ENCODE data around the gene DDC. TPM values are rescaled to one million over a fixed set of nuclear protein-coding genes. Genes with fewer than 3 reads are reported as not detected.

Gene DDC
- total and polyA plus RNA-seq, 4 experiments from 2014 or later: not detected

- CTCF ChIA-PET (ENCODE audit: partially characterized antibody): interaction anchor here (0.6 kb wide), 2 partner anchors 163 to 527 kb away, joined by 3 to 4 read pairs; no protein-coding TSS in a partner anchor
Observed at GRCh38 chr7:50544992-50545391, 20.2 kb downstream of the DDC start.

GRCh38 chr7:50543776-50544442, 21.3 kb downstream of the DDC start:
- ChIA-PET CTCF (ENCODE audit: partially characterized antibody) (no interaction called here), POLR2A (ENCODE audit: partially characterized antibody) (no interaction called here)
- intact Hi-C loops (cut with micrococcal nuclease): no loop called here
- no peaks in the 10 kb centered on the region for H3K36me3 Mint-ChIP-seq
- no peak overlapping the region for H3K4me3 Mint-ChIP-seq
- peaks cover 0 to 1% (median 0%) of the 10 kb centered on the region in 4 donors for H3K4me1 Mint-ChIP-seq
- peaks cover 0 to 2% (median 0%) of the 10 kb centered on the region in 8 donors for H3K9me3 Mint-ChIP-seq
- no peaks in the 10 kb centered on the region for H3K36me3 ChIP-seq (ENCODE audit: insufficient read depth, low read length)
- H3K4me3 ChIP-seq (ENCODE audit: low read length in 2 of 2): no peak overlapping the region
- no peaks in the 10 kb centered on the region for H3K9me3 ChIP-seq (ENCODE audit: control insufficient read depth in 1 of 2, low read length in 2 of 2)
- no peaks in the 10 kb centered on the region for H3K27me3 ChIP-seq (ENCODE audit: insufficient read depth, low read length)
- H3K4me1 ChIP-seq (ENCODE audit: insufficient read depth, low read length): no peaks in the 10 kb centered on the region
- no peak overlapping the region for H3K27ac Mint-ChIP-seq
- DNase-seq: no peak
- H3K27me3 Mint-ChIP-seq: peaks cover 2 to 4% of the 10 kb centered on the region in 2 donors
- no peak overlapping the region for H3K27ac ChIP-seq (ENCODE audit: low read depth, low read length)

More at GRCh38 chr7:50544992-50545391, 20.2 kb downstream of the DDC start:
- intact Hi-C loops (cut with micrococcal nuclease): no loop called here
- Mint-ChIP-seq H3K27ac (no peak overlapping the region), H3K36me3 (no peaks in the 10 kb centered on the region), H3K4me1 (peaks cover 0 to 1% (median 0%) of the 10 kb centered on the region in 4 donors), H3K4me3 (no peak overlapping the region), H3K9me3 (peaks cover 0 to 2% (median 0%) of the 10 kb centered on the region in 8 donors), H3K27me3 (peaks cover 2 to 4% of the 10 kb centered on the region in 2 donors)
- Histone ChIP-seq H3K9me3 (ENCODE audit: control insufficient read depth in 1 of 2, low read length in 2 of 2) (no peaks in the 10 kb centered on the region), H3K4me1 (ENCODE audit: insufficient read depth, low read length) (no peaks in the 10 kb centered on the region), H3K4me3 (ENCODE audit: low read length in 2 of 2) (no peak overlapping the region), H3K27ac (ENCODE audit: low read depth, low read length) (no peak overlapping the region), H3K36me3 (ENCODE audit: insufficient read depth, low read length) (no peaks in the 10 kb centered on the region), H3K27me3 (ENCODE audit: insufficient read depth, low read length) (no peaks in the 10 kb centered on the region)
- no peak for DNase-seq
- POLR2A ChIA-PET (ENCODE audit: partially characterized antibody): no interaction called here

DNA sequence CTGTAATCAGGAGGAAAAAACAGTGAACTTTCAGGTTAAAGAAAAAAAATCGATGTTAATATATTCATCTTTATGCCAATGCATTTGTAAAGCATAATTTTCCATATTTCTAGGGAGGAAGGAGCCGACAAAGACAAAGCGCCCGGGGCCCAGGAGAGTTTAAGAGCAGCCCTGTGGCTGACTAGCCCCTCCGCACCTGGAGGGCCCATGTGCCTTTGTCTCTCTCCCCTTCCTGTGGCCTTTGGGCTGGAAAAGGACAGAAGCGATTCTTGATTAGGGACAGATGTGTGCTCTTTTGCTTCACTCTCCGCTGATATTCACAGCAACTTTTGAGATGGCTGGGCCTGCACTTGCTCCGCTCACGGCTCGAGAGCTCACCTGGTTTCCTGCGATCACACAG, 23.1 kb downstream of the DDC start:
- intact Hi-C loops (cut with micrococcal nuclease): no loop called here

GRCh38 chr7:50540785-50541579, 24.2 kb downstream of the DDC start:
- Mint-ChIP-seq H3K36me3 (no peaks in the 10 kb centered on the region), H3K4me1 (peaks cover 0 to 1% (median 0%) of the 10 kb centered on the region in 4 donors), H3K27me3 (peaks cover 0 to 4% of the 10 kb centered on the region in 2 donors), H3K4me3 (no peak overlapping the region), H3K27ac (no peak overlapping the region), H3K9me3 (peaks cover 0 to 2% (median 0%) of the 10 kb centered on the region in 8 donors)
- intact Hi-C loops (cut with micrococcal nuclease): no loop called here
- no peak overlapping the region for H3K4me3 ChIP-seq (ENCODE audit: low read length in 2 of 2)
- no peaks in the 10 kb centered on the region for H3K36me3 ChIP-seq (ENCODE audit: insufficient read depth, low read length)
- H3K27me3 ChIP-seq (ENCODE audit: insufficient read depth, low read length): no peaks in the 10 kb centered on the region
- H3K4me1 ChIP-seq (ENCODE audit: insufficient read depth, low read length): no peaks in the 10 kb centered on the region
- no peaks in the 10 kb centered on the region for H3K9me3 ChIP-seq (ENCODE audit: control insufficient read depth in 1 of 2, low read length in 2 of 2)
- no peak for DNase-seq
- H3K27ac ChIP-seq (ENCODE audit: low read depth, low read length): no peak overlapping the region
- CTCF ChIA-PET (ENCODE audit: partially characterized antibody): no interaction called here
- POLR2A ChIA-PET (ENCODE audit: partially characterized antibody): no interaction called here

More for the DNA sequence above, 23.1 kb downstream of the DDC start:
- no peaks in the 10 kb centered on the region for H3K9me3 ChIP-seq (ENCODE audit: control insufficient read depth in 1 of 2, low read length in 2 of 2)
- Mint-ChIP-seq H3K36me3 (no peaks in the 10 kb centered on the region), H3K4me1 (peaks cover 0 to 1% (median 0%) of the 10 kb centered on the region in 4 donors), H3K27ac (no peak overlapping the region), H3K4me3 (no peak overlapping the region), H3K27me3 (peaks cover 2 to 4% of the 10 kb centered on the region in 2 donors), H3K9me3 (peaks cover 0 to 2% (median 0%) of the 10 kb centered on the region in 8 donors)
- H3K36me3 ChIP-seq (ENCODE audit: insufficient read depth, low read length): no peaks in the 10 kb centered on the region
- no peak overlapping the region for H3K4me3 ChIP-seq (ENCODE audit: low read length in 2 of 2)
- DNase-seq: no peak
- H3K27ac ChIP-seq (ENCODE audit: low read depth, low read length): no peak overlapping the region
- POLR2A ChIA-PET (ENCODE audit: partially characterized antibody): no interaction called here
- H3K27me3 ChIP-seq (ENCODE audit: insufficient read depth, low read length): no peaks in the 10 kb centered on the region
- no peaks in the 10 kb centered on the region for H3K4me1 ChIP-seq (ENCODE audit: insufficient read depth, low read length)
- CTCF ChIA-PET (ENCODE audit: partially characterized antibody): no interaction called here

- POLR2A ChIA-PET (ENCODE audit: partially characterized antibody): no interaction called here
Observed at GRCh38 chr7:50539725-50540124, 25.5 kb downstream of the DDC start.

DNA sequence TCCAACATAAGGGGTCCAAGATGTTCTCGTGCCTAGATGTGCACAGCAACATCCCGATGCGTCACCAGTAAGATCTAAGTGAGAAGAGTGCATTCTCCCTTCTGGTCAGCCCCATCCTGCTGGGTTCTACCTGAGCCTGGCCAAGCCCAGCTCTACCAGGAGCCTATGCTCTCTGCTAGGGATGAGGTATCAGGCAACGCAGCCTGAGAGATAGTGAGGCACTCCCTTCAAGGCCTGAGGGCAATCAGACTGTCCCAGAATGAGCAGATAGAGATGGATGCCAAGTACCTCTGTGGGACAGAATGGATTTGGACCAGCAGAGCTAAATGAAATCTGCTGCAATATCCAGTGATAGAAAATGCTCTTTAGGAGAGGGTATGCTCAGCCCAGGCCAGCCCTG, 26.7 kb downstream of the DDC start:
- Mint-ChIP-seq H3K4me1 (peaks cover 0 to 1% (median 0%) of the 10 kb centered on the region in 4 donors), H3K27me3 (no peaks in the 10 kb centered on the region), H3K4me3 (no peak overlapping the region), H3K36me3 (no peaks in the 10 kb centered on the region), H3K27ac (no peak overlapping the region), H3K9me3 (peaks cover 0 to 2% (median 0%) of the 10 kb centered on the region in 8 donors)
- Histone ChIP-seq H3K4me1 (ENCODE audit: insufficient read depth, low read length) (no peaks in the 10 kb centered on the region), H3K27me3 (ENCODE audit: insufficient read depth, low read length) (no peaks in the 10 kb centered on the region), H3K9me3 (ENCODE audit: control insufficient read depth in 1 of 2, low read length in 2 of 2) (no peaks in the 10 kb centered on the region), H3K27ac (ENCODE audit: low read depth, low read length) (no peak overlapping the region), H3K4me3 (ENCODE audit: low read length in 2 of 2) (no peak overlapping the region), H3K36me3 (ENCODE audit: insufficient read depth, low read length) (no peaks in the 10 kb centered on the region)
- ChIA-PET CTCF (ENCODE audit: partially characterized antibody) (no interaction called here), POLR2A (ENCODE audit: partially characterized antibody) (no interaction called here)
- no peak for DNase-seq
- intact Hi-C loops (cut with micrococcal nuclease): no loop called here

More at GRCh38 chr7:50539725-50540124, 25.5 kb downstream of the DDC start:
- H3K36me3 ChIP-seq (ENCODE audit: insufficient read depth, low read length): no peaks in the 10 kb centered on the region
- H3K27me3 ChIP-seq (ENCODE audit: insufficient read depth, low read length): no peaks in the 10 kb centered on the region
- Mint-ChIP-seq H3K36me3 (no peaks in the 10 kb centered on the region), H3K9me3 (peaks cover 0 to 2% (median 0%) of the 10 kb centered on the region in 8 donors), H3K27me3 (no peaks in the 10 kb centered on the region), H3K27ac (no peak overlapping the region), H3K4me3 (no peak overlapping the region), H3K4me1 (peaks cover 0 to 1% (median 0%) of the 10 kb centered on the region in 4 donors)
- intact Hi-C loops (cut with micrococcal nuclease): no loop called here
- no peaks in the 10 kb centered on the region for H3K9me3 ChIP-seq (ENCODE audit: control insufficient read depth in 1 of 2, low read length in 2 of 2)
- no peak overlapping the region for H3K4me3 ChIP-seq (ENCODE audit: low read length in 2 of 2)
- H3K4me1 ChIP-seq (ENCODE audit: insufficient read depth, low read length): no peaks in the 10 kb centered on the region
- DNase-seq: no peak
- CTCF ChIA-PET (ENCODE audit: partially characterized antibody): no interaction called here
- H3K27ac ChIP-seq (ENCODE audit: low read depth, low read length): no peak overlapping the region

GRCh38 chr7:50537417-50537816, 27.8 kb downstream of the DDC start:
- Mint-ChIP-seq H3K27ac (no peak overlapping the region), H3K36me3 (no peaks in the 10 kb centered on the region), H3K4me3 (no peak overlapping the region), H3K4me1 (peaks cover 0 to 1% (median 0%) of the 10 kb centered on the region in 4 donors), H3K27me3 (peaks cover 0 to under 1% of the 10 kb centered on the region in 2 donors), H3K9me3 (peaks cover 0 to 2% (median 0%) of the 10 kb centered on the region in 8 donors)
- intact Hi-C loops (cut with micrococcal nuclease): no loop called here
- H3K27me3 ChIP-seq (ENCODE audit: insufficient read depth, low read length): no peaks in the 10 kb centered on the region
- no peaks in the 10 kb centered on the region for H3K36me3 ChIP-seq (ENCODE audit: insufficient read depth, low read length)
- H3K27ac ChIP-seq (ENCODE audit: low read depth, low read length): no peak overlapping the region
- no peak overlapping the region for H3K4me3 ChIP-seq (ENCODE audit: low read length in 2 of 2)
- H3K4me1 ChIP-seq (ENCODE audit: insufficient read depth, low read length): no peaks in the 10 kb centered on the region
- POLR2A ChIA-PET (ENCODE audit: partially characterized antibody): no interaction called here
- CTCF ChIA-PET (ENCODE audit: partially characterized antibody): no interaction called here
- no peaks in the 10 kb centered on the region for H3K9me3 ChIP-seq (ENCODE audit: control insufficient read depth in 1 of 2, low read length in 2 of 2)
- no peak for DNase-seq

All from CD4-positive, alpha-beta memory T cell (primary cell).